Stomach (tissue), 9 donors: ENCODE results near the gene KCNK1. TPM values are rescaled to one million over a fixed set of nuclear protein-coding genes. Genes with fewer than 3 reads are reported as not detected.

Experiments
- DNase-seq, 2 donors: peaks; one replicate each; pipeline versions ENCODE4 v3.0.0 to v3.0.0-alpha.2; 2013 to 2019
- H3K27ac ChIP-seq, 5 donors: fragments of 200-600 bp in 4 of 5; sonication (generic) in 4 of 5; one replicate each; pipeline ENCODE4 v1.5.1; 2013 to 2019; ENCODE audit warnings: mild to moderate bottlenecking in 1 of 5, moderate library complexity in 1 of 5
- H3K27me3 ChIP-seq, 3 donors: fragments of 200-600 bp; sonication (generic); one replicate each; pipeline ENCODE4 v1.5.1; 2017 to 2019; ENCODE audit warnings: mixed run types in 1 of 3
- H3K36me3 ChIP-seq, 4 donors: fragments of 200-600 bp; sonication (generic); 1 replicate in 3 of 4; 2 replicates in 1 of 4; pipeline ENCODE4 v1.5.1; 2016 to 2019
- H3K4me1 ChIP-seq, 4 donors: fragments of 200-600 bp; sonication (generic); one replicate each; pipeline ENCODE4 v1.5.1; 2016 to 2019
- H3K4me3 ChIP-seq, 4 donors: fragments of 200-600 bp; sonication (generic) in 3 of 4; one replicate each; pipeline ENCODE4 v1.5.1; 2016 to 2019; ENCODE audit warnings: mild to moderate bottlenecking in 1 of 4
- H3K9me3 ChIP-seq, 4 donors: fragments of 200-600 bp; sonication (generic); one replicate each; pipeline ENCODE4 v1.5.1; 2016 to 2019
- EP300 ChIP-seq: sonication (generic); formaldehyde crosslinking; IDR thresholded peaks from one replicate; pipeline ENCODE4 v1.6.1; 2017; ENCODE audit warnings: antibody characterized with exemption
- POLR2A ChIP-seq, 4 donors: fragments of 450-650 bp; IDR thresholded peaks; one replicate each; pipeline ENCODE4 v1.6.1; 2016; ENCODE audit warnings: antibody characterized with exemption in 4 of 4, control low read depth in 2 of 4, mild to moderate bottlenecking in 1 of 4, moderate library complexity in 1 of 4
- POLR2AphosphoS5 ChIP-seq, 3 donors: sonication (generic); formaldehyde crosslinking; IDR thresholded peaks; one replicate each; pipeline ENCODE4 v1.6.1; 2016; ENCODE audit warnings: antibody characterized with exemption in 3 of 3
- WGBS, 5 donors: extraction: QIAGEN DNeasy Blood & Tissue Kit in 3 of 5; methylation state at CpG; one replicate each; pipeline versions ENCODE4 v1.1.5 to v1.1.7; 2013 to 2018; 5-methylcytosine and 5-hydroxymethylcytosine counted together
- intact Hi-C: fragments of 100-400 bp; cut with DNase I; formaldehyde crosslinking; loops from one replicate; pipeline ENCODE4 v1.15.1; 2023; ENCODE audit warnings: low total_unique reads
- polyA plus RNA-seq, 3 donors: library from polyadenylated mRNA; stranded (reverse); fragments of 200-250 nt; gene quantifications; one replicate each; pipeline ENCODE4 v1.2.3, GENCODE V29; 2013
- total RNA-seq, 5 donors: library from RNA; depleted of rRNA; stranded (reverse); fragments of >200 nt; gene quantifications; one replicate each; pipeline versions ENCODE4 v1.1.0 to v1.2.3, GENCODE V29; 2014 to 2016
- TF ChIP-seq, protein P1 (sequence below), 7 experiments: fragments of 450-650 bp in 4 of 7; fragments of 200-600 bp in 3 of 7; sonication (generic) in 3 of 7; IDR thresholded peaks; one replicate each; pipeline ENCODE4 v1.5.1; 2016 to 2019; ENCODE audit warnings: antibody characterized with exemption in 7 of 7, control low read depth in 2 of 7, mild to moderate bottlenecking in 1 of 7
- donor health status: healthy with polysubstance abuse.
- donor health status: Bipolar disorder and iron deficiency.
- donor health status: healthy.

Gene KCNK1
- total and polyA plus RNA-seq, 8 donors: 4.1 to 52.5 (median 9.5) TPM

DNA sequence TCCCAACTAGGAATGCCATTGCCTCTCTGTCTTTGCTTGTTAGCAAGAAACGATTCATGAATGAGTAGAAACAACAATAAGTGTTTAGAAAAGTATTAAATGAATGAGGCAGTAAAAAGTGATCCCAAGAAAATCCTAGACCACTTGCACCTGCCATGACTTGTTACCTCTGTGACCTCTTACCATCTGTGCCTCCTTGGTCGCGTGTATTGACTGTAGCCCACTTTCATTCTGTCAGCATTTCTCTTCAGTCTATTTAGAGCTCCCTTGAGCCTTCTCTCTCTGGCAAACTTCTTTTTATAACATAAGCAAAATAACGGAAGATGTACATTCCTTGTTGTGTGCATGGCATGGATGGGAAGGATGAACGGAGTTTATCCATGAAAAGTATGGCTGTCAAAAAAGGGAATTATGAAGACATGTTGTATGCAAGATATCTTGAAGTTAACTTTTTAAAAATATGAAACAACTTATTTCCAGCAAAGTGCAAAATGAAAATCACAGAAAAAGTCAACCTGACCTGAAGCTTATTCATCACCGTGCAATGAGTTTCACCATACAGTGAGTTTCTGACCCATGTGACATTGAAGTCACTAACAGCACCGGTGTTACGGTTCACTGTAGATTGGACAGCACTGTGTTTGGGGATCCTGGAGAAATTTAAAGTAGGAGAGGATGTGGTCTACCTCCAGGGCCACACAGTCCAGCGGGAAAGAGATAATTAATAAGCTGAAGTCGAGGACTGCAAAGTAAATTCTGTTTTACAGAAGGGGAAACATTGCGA is 47.7 kb downstream of the KCNK1 start:
- Histone ChIP-seq H3K4me3 (no peak overlapping the region), H3K27ac (no peak overlapping the region), H3K36me3 (peaks cover 0 to 2% (median under 1%) of the 10 kb centered on the region in 4 donors), H3K9me3 (no peaks in the 10 kb centered on the region), H3K4me1 (peaks cover 0 to 5% (median 0%) of the 10 kb centered on the region in 4 donors), H3K27me3 (no peaks in the 10 kb centered on the region)
- intact Hi-C loops: no loop called here
- DNase-seq: no peak
- WGBS, 5 donors: 81 to 95% (median 92%) methylated on average over 11 of the region's 11 CpGs
- TF ChIP-seq, protein P1, sequence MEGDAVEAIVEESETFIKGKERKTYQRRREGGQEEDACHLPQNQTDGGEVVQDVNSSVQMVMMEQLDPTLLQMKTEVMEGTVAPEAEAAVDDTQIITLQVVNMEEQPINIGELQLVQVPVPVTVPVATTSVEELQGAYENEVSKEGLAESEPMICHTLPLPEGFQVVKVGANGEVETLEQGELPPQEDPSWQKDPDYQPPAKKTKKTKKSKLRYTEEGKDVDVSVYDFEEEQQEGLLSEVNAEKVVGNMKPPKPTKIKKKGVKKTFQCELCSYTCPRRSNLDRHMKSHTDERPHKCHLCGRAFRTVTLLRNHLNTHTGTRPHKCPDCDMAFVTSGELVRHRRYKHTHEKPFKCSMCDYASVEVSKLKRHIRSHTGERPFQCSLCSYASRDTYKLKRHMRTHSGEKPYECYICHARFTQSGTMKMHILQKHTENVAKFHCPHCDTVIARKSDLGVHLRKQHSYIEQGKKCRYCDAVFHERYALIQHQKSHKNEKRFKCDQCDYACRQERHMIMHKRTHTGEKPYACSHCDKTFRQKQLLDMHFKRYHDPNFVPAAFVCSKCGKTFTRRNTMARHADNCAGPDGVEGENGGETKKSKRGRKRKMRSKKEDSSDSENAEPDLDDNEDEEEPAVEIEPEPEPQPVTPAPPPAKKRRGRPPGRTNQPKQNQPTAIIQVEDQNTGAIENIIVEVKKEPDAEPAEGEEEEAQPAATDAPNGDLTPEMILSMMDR (IDR thresholded peaks at IDR 0.05): no peak
- TF ChIP-seq EP300: no peak
- TF ChIP-seq POLR2A (IDR thresholded peaks at IDR 0.05): no peak
- no peak for TF ChIP-seq POLR2AphosphoS5 (IDR thresholded peaks at IDR 0.05)

DNA sequence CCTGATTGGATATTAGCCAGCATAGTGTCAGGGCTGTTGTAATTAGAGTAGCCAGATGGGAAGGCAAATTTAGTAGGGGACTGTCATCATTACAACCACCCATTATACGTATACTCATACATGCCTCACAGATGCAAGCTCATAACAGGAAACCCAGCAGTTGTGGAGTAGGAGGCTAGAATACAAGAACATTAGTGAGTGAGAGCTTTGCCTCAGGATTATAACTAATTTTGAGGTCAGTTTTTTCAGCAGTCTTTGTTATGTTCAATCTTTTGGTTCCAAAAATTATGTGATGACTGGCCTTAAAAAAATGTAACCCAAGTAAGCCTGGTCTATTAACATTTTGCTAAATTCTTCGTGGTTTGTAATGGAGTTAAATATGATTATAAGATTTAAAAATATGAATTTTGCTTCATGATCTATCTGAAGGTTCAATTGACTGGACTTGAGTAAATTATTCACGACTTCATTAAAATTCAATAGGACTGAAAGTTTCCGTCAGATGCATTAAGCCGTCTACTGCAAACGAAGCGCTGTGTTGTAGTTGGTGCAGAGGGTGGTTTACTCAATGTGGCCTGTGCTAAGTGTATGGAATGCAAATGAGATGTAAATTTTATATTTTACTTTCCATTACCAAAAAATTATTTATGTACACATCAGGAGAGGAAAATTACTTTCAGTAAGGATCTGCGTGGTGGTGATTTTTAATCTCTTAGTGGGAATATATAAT is 48.8 kb downstream of the KCNK1 start:
- H3K4me3 ChIP-seq: no peak overlapping the region
- no peak for DNase-seq
- H3K9me3 ChIP-seq: no peaks in the 10 kb centered on the region
- TF ChIP-seq POLR2AphosphoS5 (IDR thresholded peaks at IDR 0.05) (no peak), EP300 (no peak), POLR2A (IDR thresholded peaks at IDR 0.05) (no peak)
- TF ChIP-seq, protein P1 (IDR thresholded peaks at IDR 0.05): no peak
- peaks cover 0 to 7% (median 3%) of the 10 kb centered on the region in 4 donors for H3K36me3 ChIP-seq
- 90 to 95% (median 94%) methylated on average over 8 of the region's 8 CpGs for WGBS, 5 donors
- intact Hi-C loops: no loop called here
- peaks cover 0 to 5% (median 0%) of the 10 kb centered on the region in 4 donors for H3K4me1 ChIP-seq
- no peaks in the 10 kb centered on the region for H3K27me3 ChIP-seq
- H3K27ac ChIP-seq: no peak overlapping the region

DNA sequence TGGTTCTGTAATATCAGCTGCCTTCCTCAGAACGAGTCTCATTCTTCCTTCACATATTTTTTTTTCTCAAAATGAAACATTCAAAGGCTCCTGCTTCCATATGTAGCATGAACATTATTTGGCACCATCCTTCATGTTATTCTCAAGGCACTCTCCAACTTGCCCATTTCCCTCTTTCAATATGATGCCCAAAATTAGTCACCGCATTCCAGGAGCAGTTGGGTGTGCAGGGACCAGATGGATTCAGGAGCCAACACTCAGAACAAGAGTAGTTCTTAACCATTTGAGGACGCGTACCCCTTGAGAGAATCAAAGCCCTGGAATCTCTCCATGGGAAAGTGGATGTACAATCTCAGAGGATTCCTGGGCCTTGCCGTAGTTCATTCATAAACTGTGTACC is 50.3 kb downstream of the KCNK1 start:
- TF ChIP-seq EP300 (no peak), POLR2A (IDR thresholded peaks at IDR 0.05) (no peak), POLR2AphosphoS5 (IDR thresholded peaks at IDR 0.05) (no peak)
- TF ChIP-seq, protein P1 (IDR thresholded peaks at IDR 0.05): no peak
- intact Hi-C loops: no loop called here
- H3K4me3 ChIP-seq: no peak overlapping the region
- peaks cover 0 to 7% (median 3%) of the 10 kb centered on the region in 4 donors for H3K36me3 ChIP-seq
- H3K4me1 ChIP-seq: peaks cover 0 to 5% (median 0%) of the 10 kb centered on the region in 4 donors
- no peaks in the 10 kb centered on the region for H3K9me3 ChIP-seq
- no peaks in the 10 kb centered on the region for H3K27me3 ChIP-seq
- DNase-seq: no peak
- H3K27ac ChIP-seq: no peak overlapping the region
- WGBS, 5 donors: 87 to 96% (median 88%) methylated on average over 5 of the region's 5 CpGs

DNA sequence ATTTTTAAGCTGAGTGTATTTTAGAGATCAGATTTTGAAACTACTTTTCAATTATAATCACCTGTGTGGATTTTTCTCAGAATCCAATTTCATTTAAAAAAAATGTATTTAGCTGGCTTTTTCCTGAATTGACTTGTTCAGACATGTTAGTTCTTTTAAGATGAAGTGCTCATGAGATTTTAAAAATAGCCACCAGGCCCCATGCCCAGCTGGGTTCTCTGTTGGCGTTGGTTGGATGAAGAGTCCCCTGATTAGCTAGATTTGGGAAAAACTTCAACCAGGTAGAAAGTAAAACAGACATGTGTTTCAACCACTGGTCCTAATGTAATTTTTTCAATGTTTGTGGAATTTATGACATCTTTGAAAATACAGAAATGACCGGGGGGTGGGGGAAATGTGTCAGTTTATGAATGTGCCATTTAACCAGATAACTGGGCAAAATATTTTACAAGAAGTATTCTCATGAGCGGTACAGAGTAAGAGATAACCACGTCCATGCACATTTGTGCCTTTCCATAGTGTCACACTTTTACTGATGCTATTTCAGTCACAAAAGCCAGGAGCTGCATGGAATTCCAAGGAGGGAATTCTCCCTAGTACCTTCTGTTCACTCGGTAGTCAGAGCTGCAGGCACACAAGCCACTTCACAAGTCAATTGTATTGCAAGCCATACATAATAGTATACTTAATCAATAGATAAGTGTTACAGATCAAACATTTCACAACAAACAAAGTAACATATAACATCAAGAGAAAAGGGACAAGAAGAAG is 51.1 kb downstream of the KCNK1 start:
- intact Hi-C loops: no loop called here
- H3K36me3 ChIP-seq: peaks cover 0 to 7% (median 3%) of the 10 kb centered on the region in 4 donors
- peak overlapping the region; percentile 11 to 68 (median 43) for H3K27ac ChIP-seq
- H3K4me3 ChIP-seq: no peak overlapping the region
- TF ChIP-seq, protein P1 (IDR thresholded peaks at IDR 0.05): no peak
- TF ChIP-seq POLR2AphosphoS5 (IDR thresholded peaks at IDR 0.05): no peak
- no peak for TF ChIP-seq EP300
- TF ChIP-seq POLR2A (IDR thresholded peaks at IDR 0.05): no peak
- H3K4me1 ChIP-seq: peaks cover 0 to 5% (median 0%) of the 10 kb centered on the region in 4 donors
- 72 to 88% (median 75%) methylated on average over 5 of the region's 5 CpGs for WGBS, 5 donors
- no peaks in the 10 kb centered on the region for H3K9me3 ChIP-seq
- no peak for DNase-seq
- H3K27me3 ChIP-seq: no peaks in the 10 kb centered on the region
